CD8-positive, alpha-beta memory T cell (primary cell): ENCODE results near the gene SHISA7. TPM values are rescaled to one million over a fixed set of nuclear protein-coding genes. Genes with fewer than 3 reads are reported as not detected.
"Not testable (repeated sequence)": the region's sequence is repeated elsewhere in the genome, so short reads cannot be mapped to it uniquely, and the experiment has no call there.

ENCODE experiments used
- CTCF ChIA-PET: fragments of 350-600 bp; sonication (Branson Sonifier 250); formaldehyde crosslinking; loops from one replicate; lab custom pipeline; 2021; ENCODE audit warnings: antibody characterized with exemption; lab: Charles Lee
- POLR2A ChIA-PET: fragments of 350-600 bp; sonication (Branson Sonifier 250); formaldehyde crosslinking; loops from one replicate; lab custom pipeline; 2021; ENCODE audit warnings: antibody characterized with exemption; lab: Charles Lee
- DNase-seq, 5 donors: peaks; one replicate each; pipeline versions ENCODE4 v3.0.0 to v3.0.0-alpha.2; 2020 to 2022; ENCODE audit warnings: mixed read lengths in 1 of 5
- H3K27ac ChIP-seq: one replicate; pipeline ENCODE4 v1.7.0; 2013; ENCODE audit warnings: low read depth, mild to moderate bottlenecking, low read length, moderate library complexity
- H3K27me3 ChIP-seq: 2 replicates; pipeline ENCODE4 v1.7.0; 2013; ENCODE audit warnings: low read length, mild to moderate bottlenecking; ENCODE audit not compliant: insufficient read depth, poor library complexity, severe bottlenecking
- H3K36me3 ChIP-seq: 2 replicates; pipeline ENCODE4 v1.7.0; 2013; ENCODE audit warnings: mild to moderate bottlenecking, low read length, moderate library complexity; ENCODE audit not compliant: insufficient read depth
- H3K4me1 ChIP-seq: 2 replicates; pipeline ENCODE4 v1.7.0; 2013; ENCODE audit warnings: mild to moderate bottlenecking, low read length, moderate library complexity; ENCODE audit not compliant: insufficient read depth
- H3K4me3 ChIP-seq: 2 replicates; pipeline ENCODE4 v1.7.0; 2013; ENCODE audit warnings: mild to moderate bottlenecking, low read length
- H3K9me3 ChIP-seq: 2 replicates; pipeline ENCODE4 v1.7.0; 2013; ENCODE audit warnings: mild to moderate bottlenecking, low read length
- H3K27ac Mint-ChIP-seq, 8 donors: one replicate each; pipeline ENCODE4 v1.8.0; 2020 to 2021; ENCODE audit warnings: mixed read lengths in 8 of 8, mild to moderate bottlenecking in 6 of 8, inconsistent platforms in 3 of 8, moderate library complexity in 3 of 8
- H3K27me3 Mint-ChIP-seq, 2 donors: one replicate each; pipeline ENCODE4 v1.8.0; 2020 to 2021; ENCODE audit warnings: mixed read lengths in 2 of 2, mild to moderate bottlenecking in 1 of 2, moderate library complexity in 1 of 2
- H3K36me3 Mint-ChIP-seq, 3 donors: one replicate each; pipeline ENCODE4 v1.8.0; 2020 to 2021; ENCODE audit warnings: mixed read lengths in 3 of 3, inconsistent platforms in 1 of 3, mild to moderate bottlenecking in 1 of 3
- H3K4me1 Mint-ChIP-seq, 3 donors: one replicate each; pipeline ENCODE4 v1.8.0; 2020 to 2021; ENCODE audit warnings: mixed read lengths in 3 of 3, inconsistent platforms in 1 of 3, mild to moderate bottlenecking in 1 of 3
- H3K4me3 Mint-ChIP-seq, 7 donors: one replicate each; pipeline ENCODE4 v1.8.0; 2020 to 2021; ENCODE audit warnings: mixed read lengths in 7 of 7, mild to moderate bottlenecking in 6 of 7, moderate library complexity in 4 of 7, inconsistent platforms in 2 of 7
- H3K9me3 Mint-ChIP-seq, 5 donors: one replicate each; pipeline ENCODE4 v1.8.0; 2020 to 2022; ENCODE audit warnings: mixed read lengths in 5 of 5, mild to moderate bottlenecking in 3 of 5, moderate library complexity in 2 of 5, inconsistent platforms in 1 of 5
- polyA plus RNA-seq: library from polyadenylated mRNA; unstranded; fragments of 300-500 nt; fragmentation: Illumina TruSeq; gene quantifications from one replicate; pipeline ENCODE4 v1.2.3, GENCODE V29; 2021
- total RNA-seq, 2 experiments: library from RNA; stranded (reverse); gene quantifications; one replicate each; pipeline ENCODE4 v1.2.3, GENCODE V29; 2021

Gene SHISA7
- total and polyA plus RNA-seq, 3 experiments from 2014 or later, result not detected

GRCh38 chr19:55451965-55452748 is 9.1 kb upstream of the SHISA7 start:
- no peaks in the 10 kb centered on the region for H3K9me3 ChIP-seq
- H3K27me3 Mint-ChIP-seq, result peaks cover 20 to 32% of the 10 kb centered on the region in 2 donors
- H3K27me3 ChIP-seq, result peaks cover 14% of the 10 kb centered on the region
- H3K4me3 Mint-ChIP-seq, result peak overlapping the region in 3 of 7 donors; percentile 53 to 68 (median 61)
- DNase-seq, result peak in 3 of 5 donors; percentile 27 to 76 (median 41)
- no peaks in the 10 kb centered on the region for H3K9me3 Mint-ChIP-seq
- H3K36me3 ChIP-seq, result no peaks in the 10 kb centered on the region
- H3K27ac Mint-ChIP-seq, result no peak overlapping the region
- H3K4me1 ChIP-seq, result peaks cover 10% of the 10 kb centered on the region
- POLR2A ChIA-PET, result interaction anchor here (1.3 kb wide), 1 partner anchor 24 kb away, joined by 3 read pairs; the partner anchor contains the start of gene ZNF628
- CTCF ChIA-PET, result interaction anchor here (1.1 kb wide), 1 partner anchor 52 kb away, joined by 3 read pairs; no protein-coding TSS in a partner anchor
- H3K4me1 Mint-ChIP-seq, result peaks cover 5 to 30% (median 9%) of the 10 kb centered on the region in 3 donors
- H3K36me3 Mint-ChIP-seq, result peaks cover 1 to 7% (median 6%) of the 10 kb centered on the region in 3 donors
- H3K4me3 ChIP-seq, result no peak overlapping the region
- H3K27ac ChIP-seq, result no peak overlapping the region

GRCh38 chr19:55451163-55451964 is 8.3 kb upstream of the SHISA7 start:
- Mint-ChIP-seq H3K27ac (peak overlapping the region in 4 of 8 donors; percentile 28 to 72 (median 44)), H3K4me3 (peak overlapping the region in 6 of 7 donors; percentile 53 to 68 (median 60)), H3K9me3 (no peaks in the 10 kb centered on the region), H3K4me1 (peaks cover 5 to 30% (median 9%) of the 10 kb centered on the region in 3 donors), H3K36me3 (peaks cover 1 to 7% (median 6%) of the 10 kb centered on the region in 3 donors), H3K27me3 (peaks cover 20 to 32% of the 10 kb centered on the region in 2 donors)
- Histone ChIP-seq H3K27me3 (peaks cover 16% of the 10 kb centered on the region), H3K4me1 (peaks cover 10% of the 10 kb centered on the region), H3K4me3 (no peak overlapping the region), H3K36me3 (no peaks in the 10 kb centered on the region), H3K9me3 (no peaks in the 10 kb centered on the region), H3K27ac (no peak overlapping the region)
- ChIA-PET POLR2A (no interaction called here), CTCF (interaction anchor here (1.1 kb wide), 1 partner anchor 53 kb away, joined by 3 read pairs; no protein-coding TSS in a partner anchor)
- peak in 2 of 5 donors; percentile 11 to 17 for DNase-seq

GRCh38 chr19:55449469-55449868 is 6.4 kb upstream of the SHISA7 start:
- Histone ChIP-seq H3K9me3 (no peaks in the 10 kb centered on the region), H3K27ac (no peak overlapping the region), H3K4me1 (peaks cover 10% of the 10 kb centered on the region), H3K36me3 (no peaks in the 10 kb centered on the region), H3K4me3 (no peak overlapping the region), H3K27me3 (peaks cover 21% of the 10 kb centered on the region)
- H3K4me3 Mint-ChIP-seq, result no peak overlapping the region
- peaks cover 0 to 3% (median 1%) of the 10 kb centered on the region in 3 donors for H3K36me3 Mint-ChIP-seq
- POLR2A ChIA-PET, result no interaction called here
- peaks cover 34 to 43% of the 10 kb centered on the region in 2 donors for H3K27me3 Mint-ChIP-seq
- peaks cover 5 to 27% (median 9%) of the 10 kb centered on the region in 3 donors for H3K4me1 Mint-ChIP-seq
- CTCF ChIA-PET, result no interaction called here
- no peak overlapping the region for H3K27ac Mint-ChIP-seq
- H3K9me3 Mint-ChIP-seq, result no peaks in the 10 kb centered on the region
- no peak for DNase-seq

GRCh38 chr19:55448175-55448490 is 5.0 kb upstream of the SHISA7 start:
- H3K27me3 ChIP-seq, result peaks cover 31% of the 10 kb centered on the region
- CTCF ChIA-PET, result not testable (repeated sequence)
- peaks cover 3 to 23% (median 9%) of the 10 kb centered on the region in 3 donors for H3K4me1 Mint-ChIP-seq

GRCh38 chr19:55447421-55448174 is 4.5 kb upstream of the SHISA7 start:
- H3K4me3 ChIP-seq, result no peak overlapping the region
- H3K36me3 ChIP-seq, result no peaks in the 10 kb centered on the region
- peaks cover 31% of the 10 kb centered on the region for H3K27me3 ChIP-seq
- H3K36me3 Mint-ChIP-seq, result no peaks in the 10 kb centered on the region
- H3K27ac ChIP-seq, result no peak overlapping the region
- H3K27me3 Mint-ChIP-seq, result peaks cover 36 to 45% of the 10 kb centered on the region in 2 donors
- H3K4me1 ChIP-seq, result peaks cover 10% of the 10 kb centered on the region
- peaks cover 2 to 25% (median 12%) of the 10 kb centered on the region in 3 donors for H3K4me1 Mint-ChIP-seq
- H3K27ac Mint-ChIP-seq, result no peak overlapping the region
- no peak for DNase-seq
- POLR2A ChIA-PET, result no interaction called here
- H3K9me3 ChIP-seq, result no peaks in the 10 kb centered on the region
- CTCF ChIA-PET, result no interaction called here
- H3K4me3 Mint-ChIP-seq, result no peak overlapping the region
- no peaks in the 10 kb centered on the region for H3K9me3 Mint-ChIP-seq

More at GRCh38 chr19:55448175-55448490, 5.0 kb upstream of the SHISA7 start:
- H3K9me3 ChIP-seq, H3K27ac Mint-ChIP-seq, H3K4me3 Mint-ChIP-seq, DNase-seq, H3K4me1 ChIP-seq, POLR2A ChIA-PET, H3K27ac ChIP-seq, H3K9me3 Mint-ChIP-seq, H3K36me3 Mint-ChIP-seq, H3K4me3 ChIP-seq, H3K36me3 ChIP-seq: not testable (repeated sequence)
- H3K27me3 Mint-ChIP-seq, result peaks cover 36 to 44% of the 10 kb centered on the region in 2 donors

- POLR2A ChIA-PET, result no interaction called here
- Mint-ChIP-seq H3K9me3 (no peaks in the 10 kb centered on the region), H3K36me3 (no peaks in the 10 kb centered on the region), H3K4me1 (peaks cover 8 to 25% (median 20%) of the 10 kb centered on the region in 3 donors), H3K27ac (no peak overlapping the region), H3K27me3 (peaks cover 43 to 46% of the 10 kb centered on the region in 2 donors), H3K4me3 (no peak overlapping the region)
- DNase-seq, result no peak
- H3K27me3 ChIP-seq, result peaks cover 36% of the 10 kb centered on the region
- H3K4me1 ChIP-seq, result peaks cover 10% of the 10 kb centered on the region
- H3K27ac ChIP-seq, result no peak overlapping the region
- H3K36me3 ChIP-seq, result no peaks in the 10 kb centered on the region
- H3K9me3 ChIP-seq, result no peaks in the 10 kb centered on the region
- H3K4me3 ChIP-seq, result no peak overlapping the region
- CTCF ChIA-PET, result interaction anchor here (0.7 kb wide), 2 partner anchors 107 to 142 kb away, joined by 3 read pairs; no protein-coding TSS in a partner anchor
Observed at GRCh38 chr19:55446060-55446459, 3.0 kb upstream of the SHISA7 start.

GRCh38 chr19:55444646-55445045 is 1.5 kb upstream of the SHISA7 start:
- Histone ChIP-seq H3K9me3 (no peaks in the 10 kb centered on the region), H3K27ac (no peak overlapping the region), H3K4me1 (peaks cover 15% of the 10 kb centered on the region), H3K4me3 (no peak overlapping the region), H3K36me3 (no peaks in the 10 kb centered on the region), H3K27me3 (peaks cover 42% of the 10 kb centered on the region)
- Mint-ChIP-seq H3K27me3 (peaks cover 48% of the 10 kb centered on the region in 2 donors), H3K4me3 (no peak overlapping the region), H3K4me1 (peaks cover 13 to 24% (median 22%) of the 10 kb centered on the region in 3 donors), H3K36me3 (peaks cover 0 to 1% (median 0%) of the 10 kb centered on the region in 3 donors), H3K27ac (peak overlapping the region in 2 of 8 donors; percentile 25 to 50), H3K9me3 (peaks cover 0 to 1% (median 0%) of the 10 kb centered on the region in 5 donors)
- POLR2A ChIA-PET, result no interaction called here
- CTCF ChIA-PET, result no interaction called here
- DNase-seq, result no peak
